ENCODE data around the gene CYP27B1. TPM values are rescaled to one million over a fixed set of nuclear protein-coding genes. Genes with fewer than 3 reads are reported as not detected.

Gene CYP27B1
- total RNA-seq, 1 experiment from 2014 or later: 27.5 TPM

DNA sequence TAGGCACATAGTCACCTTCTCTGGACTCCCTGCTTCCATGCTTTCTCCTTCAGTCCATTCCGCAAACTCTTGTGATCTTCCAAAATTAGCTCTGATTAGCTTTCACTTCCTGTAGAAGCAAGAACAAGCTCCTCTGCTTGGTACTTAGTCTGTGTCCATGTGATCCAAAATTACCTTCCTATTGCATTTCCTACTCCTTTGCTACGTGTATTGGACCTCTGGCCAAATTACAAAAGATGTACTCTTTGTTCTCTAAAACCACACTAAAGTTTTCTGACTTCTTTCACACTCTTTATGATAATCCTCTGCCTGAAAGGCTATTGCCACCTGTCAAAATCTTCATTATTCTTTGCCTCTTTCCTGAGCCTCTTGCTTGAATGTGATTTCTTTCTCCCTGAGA, 14.9 kb upstream of the CYP27B1 start:
- intact Hi-C loops (cut with micrococcal nuclease): loop anchor here (1.0 kb wide), 1 partner anchor 124 kb away; no protein-coding TSS in a partner anchor
- no peak overlapping the region for H3K4me3 Mint-ChIP-seq (ENCODE audit: unreplicated experiment)
- TF ChIP-seq, protein P1, sequence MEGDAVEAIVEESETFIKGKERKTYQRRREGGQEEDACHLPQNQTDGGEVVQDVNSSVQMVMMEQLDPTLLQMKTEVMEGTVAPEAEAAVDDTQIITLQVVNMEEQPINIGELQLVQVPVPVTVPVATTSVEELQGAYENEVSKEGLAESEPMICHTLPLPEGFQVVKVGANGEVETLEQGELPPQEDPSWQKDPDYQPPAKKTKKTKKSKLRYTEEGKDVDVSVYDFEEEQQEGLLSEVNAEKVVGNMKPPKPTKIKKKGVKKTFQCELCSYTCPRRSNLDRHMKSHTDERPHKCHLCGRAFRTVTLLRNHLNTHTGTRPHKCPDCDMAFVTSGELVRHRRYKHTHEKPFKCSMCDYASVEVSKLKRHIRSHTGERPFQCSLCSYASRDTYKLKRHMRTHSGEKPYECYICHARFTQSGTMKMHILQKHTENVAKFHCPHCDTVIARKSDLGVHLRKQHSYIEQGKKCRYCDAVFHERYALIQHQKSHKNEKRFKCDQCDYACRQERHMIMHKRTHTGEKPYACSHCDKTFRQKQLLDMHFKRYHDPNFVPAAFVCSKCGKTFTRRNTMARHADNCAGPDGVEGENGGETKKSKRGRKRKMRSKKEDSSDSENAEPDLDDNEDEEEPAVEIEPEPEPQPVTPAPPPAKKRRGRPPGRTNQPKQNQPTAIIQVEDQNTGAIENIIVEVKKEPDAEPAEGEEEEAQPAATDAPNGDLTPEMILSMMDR (IDR thresholded peaks at IDR 0.05; ENCODE audit: unreplicated experiment): no peak
- BruUV-seq (replicated peaks): no TSS peak
- no peaks in the 10 kb centered on the region for H3K27me3 Mint-ChIP-seq (ENCODE audit: insufficient read depth, unreplicated experiment)
- H3K36me3 Mint-ChIP-seq (ENCODE audit: insufficient read depth, unreplicated experiment): peaks cover 36% of the 10 kb centered on the region
- no peak for DNase-seq (ENCODE audit: unreplicated experiment)
- POLR2A ChIA-PET: interaction anchor here (0.7 to 3.7 kb wide), 5 partner anchors 9 to 136 kb away, joined by 3 to 39 read pairs (median 3); partner anchors contain the start of genes CTDSP2, CYP27B1, EEF1AKMT3 and METTL1
- peak overlapping the region; percentile 20 for H3K27ac Mint-ChIP-seq (ENCODE audit: low read depth, unreplicated experiment)
- H3K9me3 Mint-ChIP-seq (ENCODE audit: unreplicated experiment): no peaks in the 10 kb centered on the region
- peaks cover 25% of the 10 kb centered on the region for H3K4me1 Mint-ChIP-seq (ENCODE audit: insufficient read depth, unreplicated experiment)
- CTCF ChIA-PET: interaction anchor here (0.7 to 1.5 kb wide), 8 partner anchors 9 to 124 kb away, joined by 3 to 6 read pairs (median 4); partner anchors contain the start of genes EEF1AKMT3 and METTL1

DNA sequence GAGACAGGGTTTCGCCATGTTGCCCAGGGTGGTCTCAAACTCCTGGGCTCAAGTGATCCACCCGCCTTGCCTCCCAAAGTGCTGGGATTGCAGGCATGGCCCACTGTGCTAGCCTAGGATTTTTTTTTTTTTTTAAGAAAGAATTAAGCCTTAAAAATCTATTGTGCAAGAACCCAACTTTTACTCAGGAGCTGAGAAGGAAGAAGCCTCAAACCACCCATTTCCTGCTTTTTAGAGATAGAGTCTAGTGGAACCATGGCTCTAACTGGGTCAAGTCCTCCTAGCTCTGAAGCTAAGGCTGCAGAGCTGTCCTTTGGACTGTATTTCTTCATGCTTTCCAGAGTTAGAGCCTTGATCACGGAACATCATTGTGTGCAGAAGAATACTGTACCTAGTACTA, 14.4 kb upstream of the CYP27B1 start:
- H3K9me3 Mint-ChIP-seq (ENCODE audit: unreplicated experiment): no peaks in the 10 kb centered on the region
- ChIA-PET POLR2A (interaction anchor here (0.7 to 3.7 kb wide), 6 partner anchors 8 to 153 kb away, joined by 3 to 39 read pairs (median 3); partner anchors contain the start of genes CTDSP2, CYP27B1, EEF1AKMT3 and METTL1), CTCF (interaction anchor here (0.7 to 1.5 kb wide), 8 partner anchors 9 to 125 kb away, joined by 3 to 7 read pairs (median 4); partner anchors contain the start of genes EEF1AKMT3 and METTL1)
- peaks cover 21% of the 10 kb centered on the region for H3K4me1 Mint-ChIP-seq (ENCODE audit: insufficient read depth, unreplicated experiment)
- H3K27ac Mint-ChIP-seq (ENCODE audit: low read depth, unreplicated experiment): peak overlapping the region; percentile 20
- TF ChIP-seq, protein P1 (IDR thresholded peaks at IDR 0.05; ENCODE audit: unreplicated experiment): no peak
- intact Hi-C loops (cut with micrococcal nuclease): no loop called here
- no peak overlapping the region for H3K4me3 Mint-ChIP-seq (ENCODE audit: unreplicated experiment)
- DNase-seq (ENCODE audit: unreplicated experiment): no peak
- H3K27me3 Mint-ChIP-seq (ENCODE audit: insufficient read depth, unreplicated experiment): no peaks in the 10 kb centered on the region
- H3K36me3 Mint-ChIP-seq (ENCODE audit: insufficient read depth, unreplicated experiment): peaks cover 36% of the 10 kb centered on the region
- no TSS peak for BruUV-seq (replicated peaks)

DNA sequence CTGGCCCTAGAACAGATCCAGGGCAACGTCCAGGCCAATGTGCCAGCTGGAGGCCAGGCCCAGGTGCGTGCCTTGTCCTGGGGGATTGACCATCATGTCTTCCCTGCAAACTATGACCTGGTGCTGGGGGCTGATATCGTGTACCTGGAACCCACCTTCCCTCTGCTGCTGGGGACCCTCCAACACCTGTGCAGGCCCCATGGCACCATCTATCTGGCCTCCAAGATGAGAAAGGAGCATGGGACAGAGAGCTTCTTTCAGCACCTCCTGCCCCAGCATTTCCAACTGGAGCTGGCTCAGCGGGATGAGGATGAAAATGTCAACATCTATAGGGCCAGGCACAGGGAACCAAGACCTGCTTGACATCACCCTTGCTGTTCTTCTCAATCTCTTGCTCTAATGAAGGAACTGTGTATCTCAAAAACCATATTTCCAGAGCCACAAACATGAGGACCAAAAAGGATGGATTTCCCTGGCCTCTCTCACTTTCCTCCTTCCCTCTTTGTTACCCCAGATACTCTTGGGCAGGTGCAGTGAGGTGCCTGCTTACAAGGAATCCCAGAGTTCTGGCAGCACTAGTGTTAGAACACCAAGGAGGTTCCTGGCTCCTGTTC, 13.5 kb upstream of the CYP27B1 start:
- no TSS peak for BruUV-seq (replicated peaks)
- POLR2A ChIA-PET: interaction anchor here (0.9 to 3.7 kb wide), 2 partner anchors 7 to 65 kb away, joined by 3 to 39 read pairs; partner anchors contain the start of genes EEF1AKMT3 and METTL1
- DNase-seq (ENCODE audit: unreplicated experiment): no peak
- H3K4me3 Mint-ChIP-seq (ENCODE audit: unreplicated experiment): no peak overlapping the region
- CTCF ChIA-PET: interaction anchor here (0.5 to 1.5 kb wide), 5 partner anchors 24 to 189 kb away, joined by 3 to 7 read pairs (median 5); partner anchors contain the start of gene PIP4K2C
- no peak overlapping the region for H3K27ac Mint-ChIP-seq (ENCODE audit: low read depth, unreplicated experiment)
- H3K27me3 Mint-ChIP-seq (ENCODE audit: insufficient read depth, unreplicated experiment): no peaks in the 10 kb centered on the region
- intact Hi-C loops (cut with micrococcal nuclease): no loop called here
- H3K9me3 Mint-ChIP-seq (ENCODE audit: unreplicated experiment): no peaks in the 10 kb centered on the region
- TF ChIP-seq, protein P1 (IDR thresholded peaks at IDR 0.05; ENCODE audit: unreplicated experiment): no peak
- H3K4me1 Mint-ChIP-seq (ENCODE audit: insufficient read depth, unreplicated experiment): peaks cover 25% of the 10 kb centered on the region
- H3K36me3 Mint-ChIP-seq (ENCODE audit: insufficient read depth, unreplicated experiment): peaks cover 37% of the 10 kb centered on the region

DNA sequence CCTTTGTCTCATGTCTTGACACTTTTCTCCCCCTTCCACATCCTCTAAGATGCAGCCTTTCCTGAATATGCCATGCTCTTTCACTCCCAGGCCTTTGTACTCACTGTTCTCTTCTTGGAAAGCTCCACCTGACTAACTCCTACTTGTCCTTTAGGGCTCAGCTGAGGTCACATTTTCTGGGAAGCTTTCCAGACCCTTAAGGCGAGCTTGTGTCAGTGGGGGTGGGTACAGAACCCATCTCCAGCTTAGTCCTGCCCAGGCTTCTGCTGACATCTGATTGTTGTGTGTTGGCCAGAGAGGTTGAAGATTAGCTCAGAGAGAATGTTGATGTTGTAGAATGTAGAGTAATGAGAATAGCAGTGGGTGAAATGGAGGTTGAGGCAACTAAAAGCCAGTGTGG, 12.9 kb upstream of the CYP27B1 start:
- H3K4me3 Mint-ChIP-seq (ENCODE audit: unreplicated experiment): no peak overlapping the region
- BruUV-seq (replicated peaks): no TSS peak
- H3K27me3 Mint-ChIP-seq (ENCODE audit: insufficient read depth, unreplicated experiment): no peaks in the 10 kb centered on the region
- CTCF ChIA-PET: interaction anchor here (0.5 to 1.6 kb wide), 6 partner anchors 12 to 189 kb away, joined by 3 to 5 read pairs (median 3); partner anchors contain the start of genes CYP27B1 and PIP4K2C
- H3K4me1 Mint-ChIP-seq (ENCODE audit: insufficient read depth, unreplicated experiment): peaks cover 25% of the 10 kb centered on the region
- H3K36me3 Mint-ChIP-seq (ENCODE audit: insufficient read depth, unreplicated experiment): peaks cover 31% of the 10 kb centered on the region
- no peaks in the 10 kb centered on the region for H3K9me3 Mint-ChIP-seq (ENCODE audit: unreplicated experiment)
- TF ChIP-seq, protein P1 (IDR thresholded peaks at IDR 0.05; ENCODE audit: unreplicated experiment): no peak
- no peak for DNase-seq (ENCODE audit: unreplicated experiment)
- POLR2A ChIA-PET: interaction anchor here (0.7 to 0.9 kb wide), 2 partner anchors 66 to 130 kb away, joined by 3 read pairs; no protein-coding TSS in a partner anchor
- no peak overlapping the region for H3K27ac Mint-ChIP-seq (ENCODE audit: low read depth, unreplicated experiment)
- intact Hi-C loops (cut with micrococcal nuclease): no loop called here

All from MCF 10A (cell line).